ENCODE results near the gene SLC16A2.

GRCh38 chrX:74448669-74449068 lies 27.4 kb downstream of the SLC16A2 start:
- TF ChIP-seq EP300 (IDR thresholded peaks at IDR 0.05): no peak
- TF ChIP-seq, protein P1, sequence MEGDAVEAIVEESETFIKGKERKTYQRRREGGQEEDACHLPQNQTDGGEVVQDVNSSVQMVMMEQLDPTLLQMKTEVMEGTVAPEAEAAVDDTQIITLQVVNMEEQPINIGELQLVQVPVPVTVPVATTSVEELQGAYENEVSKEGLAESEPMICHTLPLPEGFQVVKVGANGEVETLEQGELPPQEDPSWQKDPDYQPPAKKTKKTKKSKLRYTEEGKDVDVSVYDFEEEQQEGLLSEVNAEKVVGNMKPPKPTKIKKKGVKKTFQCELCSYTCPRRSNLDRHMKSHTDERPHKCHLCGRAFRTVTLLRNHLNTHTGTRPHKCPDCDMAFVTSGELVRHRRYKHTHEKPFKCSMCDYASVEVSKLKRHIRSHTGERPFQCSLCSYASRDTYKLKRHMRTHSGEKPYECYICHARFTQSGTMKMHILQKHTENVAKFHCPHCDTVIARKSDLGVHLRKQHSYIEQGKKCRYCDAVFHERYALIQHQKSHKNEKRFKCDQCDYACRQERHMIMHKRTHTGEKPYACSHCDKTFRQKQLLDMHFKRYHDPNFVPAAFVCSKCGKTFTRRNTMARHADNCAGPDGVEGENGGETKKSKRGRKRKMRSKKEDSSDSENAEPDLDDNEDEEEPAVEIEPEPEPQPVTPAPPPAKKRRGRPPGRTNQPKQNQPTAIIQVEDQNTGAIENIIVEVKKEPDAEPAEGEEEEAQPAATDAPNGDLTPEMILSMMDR (IDR thresholded peaks at IDR 0.05): no peak
- no peak for TF ChIP-seq POLR2A (IDR thresholded peaks at IDR 0.05)
- no peak for TF ChIP-seq POLR2AphosphoS5 (IDR thresholded peaks at IDR 0.05)

Data from gastroesophageal sphincter (tissue), 3 donors.